Hematopoietic multipotent progenitor cell treated with erythropoietin and hydrocortisone succinate and interleukin-3 and kit ligand, for 17 days (in vitro differentiated cells): ENCODE measurements around the gene DLL3.

Source experiments
- DNase-seq: peaks from one replicate; pipeline ENCODE4 v3.0.0-alpha.2; 2015; ENCODE audit warnings: low spot score

The DLL3 gene

GRCh38 chr19:39516270-39516669 is 17.5 kb downstream of the DLL3 start:
- DNase-seq: no peak

DNA sequence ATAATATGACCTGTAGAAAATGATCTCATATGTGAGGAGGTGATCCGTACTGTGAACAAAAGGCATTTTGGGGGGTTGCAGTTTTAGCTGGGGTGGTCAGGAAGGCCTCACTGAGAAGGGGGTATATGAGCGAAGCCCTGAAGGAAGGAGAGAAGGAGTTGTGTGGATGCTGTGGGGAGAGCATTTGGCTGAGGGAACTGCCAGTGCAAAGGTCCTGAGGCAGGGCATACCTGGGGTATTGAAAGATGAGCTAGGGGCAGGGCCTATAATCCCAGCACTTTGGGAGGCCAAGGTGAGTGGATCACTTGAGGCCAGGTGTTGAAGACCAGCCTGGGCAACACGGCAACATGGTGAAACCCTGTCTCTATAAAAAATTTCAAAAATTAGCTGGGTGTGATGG is 18.7 kb downstream of the DLL3 start:
- no peak for DNase-seq

- DNase-seq: no peak
Measured at GRCh38 chr19:39518458-39518857, 19.7 kb downstream of the DLL3 start.

DNA sequence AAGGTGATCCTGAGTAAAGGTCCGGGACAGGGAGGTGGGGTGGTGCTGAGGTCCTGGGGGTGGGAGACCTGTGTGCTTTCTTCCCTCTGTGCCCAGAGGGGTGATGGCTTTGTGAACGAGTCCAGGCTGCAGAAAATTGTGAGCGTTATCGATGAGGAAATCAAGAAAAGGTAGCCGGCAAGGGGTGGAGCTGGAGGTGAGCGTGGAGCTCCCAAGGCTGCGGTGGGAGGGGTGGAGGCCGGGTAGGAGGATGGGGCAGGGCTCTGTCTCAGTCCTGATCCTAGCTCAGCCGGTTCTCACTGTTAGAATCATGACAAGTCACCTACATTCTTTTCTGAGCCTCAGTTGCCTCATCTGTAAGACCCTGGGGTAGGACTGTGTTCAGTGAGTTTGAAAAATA is 20.2 kb downstream of the DLL3 start:
- DNase-seq: no peak

GRCh38 chr19:39520541-39521484 is 22.1 kb downstream of the DLL3 start:
- no peak for DNase-seq

- no peak for DNase-seq
Measured at GRCh38 chr19:39524495-39524894, 25.7 kb downstream of the DLL3 start.

- no peak for DNase-seq
Measured at GRCh38 chr19:39525205-39525604, 26.5 kb downstream of the DLL3 start.

DNA sequence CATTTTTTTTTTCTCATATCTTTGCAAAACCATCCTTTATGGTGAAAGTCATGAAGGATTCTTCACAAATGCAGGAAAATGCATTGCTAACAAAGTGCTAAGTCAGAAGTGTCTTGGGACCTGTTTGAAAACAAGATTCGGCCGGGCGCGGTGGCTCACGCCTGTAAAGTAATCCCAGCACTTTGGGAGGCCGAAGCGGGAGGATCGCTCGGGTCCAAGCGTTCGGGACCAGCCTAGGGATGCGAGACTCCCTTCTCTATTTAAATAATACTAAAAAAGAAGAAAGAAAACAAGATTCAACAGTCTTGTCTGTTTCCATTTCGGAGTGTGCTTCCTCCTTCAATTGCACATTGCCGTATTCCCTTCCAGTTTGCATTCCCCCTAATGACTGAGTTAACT is 33.1 kb downstream of the DLL3 start:
- DNase-seq: no peak

- DNase-seq: peak; percentile 99
Measured at GRCh38 chr19:39532233-39533002, 33.7 kb downstream of the DLL3 start, which contains the start of gene EID2B. Gene EID2B, minus strand, starts transcription at chr19:39532852. Its CDS starts 50 bp downstream, at chr19:39532802.

DNA sequence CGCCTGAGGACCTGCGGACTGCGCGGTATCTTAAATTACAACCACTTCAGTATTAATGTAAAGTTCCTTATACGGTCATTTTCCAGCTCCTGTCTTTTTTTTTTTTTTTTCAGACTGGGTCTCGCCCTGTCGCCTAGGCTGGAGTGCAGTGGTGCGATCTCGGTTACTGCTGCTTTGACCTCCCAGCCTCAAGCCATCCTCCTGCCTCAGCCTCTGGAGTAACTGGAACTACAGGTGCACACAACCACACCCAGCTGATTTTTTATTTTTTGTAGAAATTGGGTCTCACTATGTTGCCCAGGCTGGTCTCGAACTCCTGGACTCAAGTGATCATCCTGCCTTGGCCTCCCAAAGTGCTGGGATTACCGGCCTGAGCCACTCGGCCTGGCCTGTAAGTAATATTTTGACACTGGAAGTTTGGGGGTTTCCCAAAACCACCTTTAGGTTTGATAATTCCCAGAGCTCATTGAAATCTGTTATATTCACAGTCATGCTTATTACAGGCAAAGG is 34.3 kb downstream of the DLL3 start:
- DNase-seq: no peak

- no peak for DNase-seq
Measured at GRCh38 chr19:39533791-39534190, 35.0 kb downstream of the DLL3 start.

DNA sequence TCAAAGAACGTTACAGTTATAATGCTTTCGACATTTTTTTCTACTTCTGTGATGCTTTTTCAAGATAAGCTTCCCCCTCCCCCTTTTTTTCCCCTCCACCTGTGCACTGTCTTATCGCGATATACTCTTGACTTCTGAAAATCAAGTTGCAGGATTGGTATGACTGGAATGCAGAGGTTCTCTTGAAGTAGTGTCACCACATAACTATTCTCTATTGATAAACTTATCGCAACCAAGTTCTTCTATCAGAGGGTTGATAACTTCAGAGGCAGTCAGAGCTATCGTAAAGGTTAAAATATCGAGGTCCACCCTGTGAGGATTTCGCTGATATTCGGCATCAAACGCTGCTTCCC is 40.4 kb downstream of the DLL3 start:
- no peak for DNase-seq

- peak; percentile 96 for DNase-seq
Measured at GRCh38 chr19:39539518-39540332, 41.0 kb downstream of the DLL3 start, which contains the start of gene EID2. Gene EID2, minus strand, starts transcription at chr19:39540161. Its CDS starts 82 bp downstream, at chr19:39540079.

GRCh38 chr19:39540333-39540673 is 41.6 kb downstream of the DLL3 start:
- no peak for DNase-seq

DNA sequence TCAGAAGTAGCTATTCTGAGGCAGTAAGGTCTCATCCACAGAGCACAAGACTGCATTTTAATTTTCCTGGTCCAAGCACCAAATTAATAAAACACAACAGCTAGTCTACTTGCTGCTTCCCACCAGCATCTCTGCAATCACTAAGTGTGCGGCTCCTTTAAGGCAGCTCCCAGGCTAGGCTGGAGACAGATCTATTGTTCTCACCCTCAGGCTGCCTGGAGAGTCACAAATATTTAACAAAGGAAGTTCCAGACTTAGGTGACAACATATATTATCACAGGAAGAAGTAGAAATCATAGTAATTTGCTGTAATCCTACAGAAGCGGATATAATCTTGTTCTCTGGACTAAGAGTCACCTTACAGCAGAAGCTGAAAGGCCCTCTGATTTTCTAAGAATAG is 43.5 kb downstream of the DLL3 start:
- no peak for DNase-seq

DNA sequence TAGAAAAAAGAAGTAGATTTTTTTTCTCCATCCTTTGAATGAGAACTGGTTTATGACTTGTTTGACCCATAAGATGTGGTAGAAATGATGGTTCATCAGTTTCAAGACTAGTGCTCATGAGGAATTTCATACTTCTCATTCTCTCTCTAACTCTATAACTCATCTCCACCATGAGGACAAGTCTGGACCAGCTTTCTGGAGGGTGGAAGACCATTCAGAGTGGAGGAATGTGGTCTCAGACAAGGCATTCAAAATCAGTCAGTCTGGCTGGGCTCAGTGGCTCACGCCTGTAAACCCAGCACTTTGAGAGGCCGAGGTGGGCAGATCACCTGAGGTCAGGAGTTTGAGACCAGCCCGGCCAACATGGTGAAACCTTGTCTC is 44.7 kb downstream of the DLL3 start:
- no peak for DNase-seq

DNA sequence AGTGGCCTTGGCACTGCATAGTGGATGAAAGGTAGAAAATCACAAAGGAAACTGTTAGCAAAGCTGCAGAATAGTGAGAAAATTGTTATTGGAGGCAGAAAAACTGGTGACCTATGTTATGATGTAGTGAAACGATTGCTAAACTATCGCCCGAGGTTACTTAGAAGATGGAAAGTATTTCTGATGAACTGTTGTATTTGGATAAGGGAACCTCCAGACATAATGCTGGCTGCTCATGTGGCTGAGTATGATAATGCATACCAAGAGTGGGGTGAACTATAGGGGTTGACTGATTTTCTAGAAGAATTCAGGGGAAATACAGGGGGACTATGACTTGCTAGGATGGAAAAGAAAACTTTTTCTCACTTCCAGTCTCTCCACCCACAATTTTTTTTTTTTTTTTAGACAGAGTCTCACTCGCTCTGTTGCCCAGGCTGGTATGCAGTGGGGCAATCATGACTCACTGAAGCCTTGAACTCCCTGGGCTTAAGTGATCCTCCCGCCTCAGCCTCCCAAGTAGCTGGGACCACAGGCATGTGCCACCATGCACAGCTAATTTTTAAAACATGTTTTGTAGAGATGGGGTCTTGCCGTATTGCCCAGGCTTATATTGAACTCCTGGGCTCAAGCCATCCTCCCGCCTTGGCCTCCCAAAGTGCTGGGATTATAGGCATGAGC is 45.6 kb downstream of the DLL3 start:
- no peak for DNase-seq

GRCh38 chr19:39544911-39545310 is 46.2 kb downstream of the DLL3 start:
- DNase-seq: no peak

DNA sequence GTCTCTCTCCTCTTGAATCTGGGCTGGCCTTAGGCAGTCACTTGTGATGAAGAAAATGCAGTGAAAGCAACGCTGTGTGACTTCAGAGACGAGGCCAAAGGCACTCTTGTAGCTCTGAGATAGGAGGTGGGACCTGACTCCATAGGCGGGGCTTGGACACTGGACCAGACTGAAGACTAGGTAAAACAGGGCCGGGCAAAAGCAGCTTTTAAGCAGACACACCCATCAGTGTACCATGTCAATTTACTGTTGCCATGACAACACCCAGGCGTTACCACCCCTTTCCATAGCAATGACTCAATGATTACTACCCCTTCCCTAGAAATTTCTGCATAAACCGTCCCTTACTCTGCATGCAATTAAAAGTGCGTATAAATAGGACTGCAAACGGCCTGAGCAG is 47.9 kb downstream of the DLL3 start:
- DNase-seq: no peak

DNA sequence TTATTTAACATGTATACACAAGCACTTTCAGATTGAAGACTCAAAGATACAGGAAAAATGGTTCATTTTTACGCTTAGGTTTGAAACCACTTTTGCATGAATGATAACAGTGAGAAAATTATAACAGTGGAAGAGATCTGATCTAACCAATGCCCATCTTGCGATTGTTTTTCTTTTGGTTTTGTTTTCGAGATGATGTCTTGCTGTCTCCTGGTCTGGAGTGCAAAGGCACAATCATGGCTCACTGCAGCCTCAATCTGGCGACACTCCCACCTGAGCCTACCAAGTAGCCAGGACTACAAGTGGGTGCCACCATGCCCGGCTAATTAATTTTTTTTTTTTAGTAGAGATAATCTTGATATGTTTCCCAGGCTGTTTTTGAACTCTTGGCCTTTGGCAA is 51.5 kb downstream of the DLL3 start:
- no peak for DNase-seq

DNA sequence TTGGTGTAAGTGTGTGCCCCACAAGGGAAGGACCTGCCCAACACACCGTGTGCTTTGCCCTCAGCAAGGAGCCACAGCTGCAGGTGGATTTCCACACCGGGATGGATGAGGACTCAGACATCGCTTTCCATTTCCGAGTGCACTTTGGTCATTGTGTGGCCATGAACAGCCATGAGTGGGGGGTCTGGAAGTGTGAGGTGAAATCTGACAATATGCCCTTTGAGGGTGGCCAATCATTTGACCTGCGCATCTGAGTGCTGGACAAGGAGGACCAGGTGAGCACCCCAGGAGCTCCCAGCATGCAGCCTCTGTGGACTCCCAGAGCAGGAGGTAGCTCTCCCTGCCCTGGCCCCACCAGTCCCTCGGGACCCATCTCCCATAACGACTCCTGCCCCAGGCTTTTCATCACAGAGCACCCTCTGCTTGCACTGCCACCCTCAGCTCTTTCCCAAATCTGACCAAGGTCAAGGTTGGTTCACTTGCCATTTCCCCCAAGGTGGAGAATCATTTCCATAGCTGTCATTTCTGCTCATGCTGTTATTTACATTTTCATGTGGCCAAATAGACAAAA is 54.4 kb downstream of the DLL3 start:
- DNase-seq: no peak
